ENCODE results near the gene SLC24A3.

SLC24A3 gene

GRCh38 chr20:19593762-19594161 is 381.3 kb downstream of the SLC24A3 start:
- no peak overlapping the region for H3K4me3 ChIP-seq (ENCODE audit: low read depth, low read length)
- no peak for TF ChIP-seq POLR2A (IDR thresholded peaks at IDR 0.05; ENCODE audit: extremely low read depth, insufficient read length)
- TF ChIP-seq MYC (IDR thresholded peaks at IDR 0.05; ENCODE audit: low read depth, low read length): no peak
- TF ChIP-seq, protein P1, sequence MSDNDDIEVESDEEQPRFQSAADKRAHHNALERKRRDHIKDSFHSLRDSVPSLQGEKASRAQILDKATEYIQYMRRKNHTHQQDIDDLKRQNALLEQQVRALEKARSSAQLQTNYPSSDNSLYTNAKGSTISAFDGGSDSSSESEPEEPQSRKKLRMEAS (IDR thresholded peaks at IDR 0.05; ENCODE audit: low read depth, low read length): no peak
- TF ChIP-seq CTCF (IDR thresholded peaks at IDR 0.05; ENCODE audit: low read depth, low read length): no peak
- no peak for DNase-seq (ENCODE audit: low read depth)

GRCh38 chr20:19594896-19595295 is 382.5 kb downstream of the SLC24A3 start:
- no peak for DNase-seq (ENCODE audit: low read depth)
- TF ChIP-seq MYC (IDR thresholded peaks at IDR 0.05; ENCODE audit: low read depth, low read length) (no peak), POLR2A (IDR thresholded peaks at IDR 0.05; ENCODE audit: extremely low read depth, insufficient read length) (no peak), CTCF (IDR thresholded peaks at IDR 0.05; ENCODE audit: low read depth, low read length) (no peak)
- TF ChIP-seq, protein P1 (IDR thresholded peaks at IDR 0.05; ENCODE audit: low read depth, low read length): no peak
- H3K4me3 ChIP-seq (ENCODE audit: low read depth, low read length): no peak overlapping the region

DNA sequence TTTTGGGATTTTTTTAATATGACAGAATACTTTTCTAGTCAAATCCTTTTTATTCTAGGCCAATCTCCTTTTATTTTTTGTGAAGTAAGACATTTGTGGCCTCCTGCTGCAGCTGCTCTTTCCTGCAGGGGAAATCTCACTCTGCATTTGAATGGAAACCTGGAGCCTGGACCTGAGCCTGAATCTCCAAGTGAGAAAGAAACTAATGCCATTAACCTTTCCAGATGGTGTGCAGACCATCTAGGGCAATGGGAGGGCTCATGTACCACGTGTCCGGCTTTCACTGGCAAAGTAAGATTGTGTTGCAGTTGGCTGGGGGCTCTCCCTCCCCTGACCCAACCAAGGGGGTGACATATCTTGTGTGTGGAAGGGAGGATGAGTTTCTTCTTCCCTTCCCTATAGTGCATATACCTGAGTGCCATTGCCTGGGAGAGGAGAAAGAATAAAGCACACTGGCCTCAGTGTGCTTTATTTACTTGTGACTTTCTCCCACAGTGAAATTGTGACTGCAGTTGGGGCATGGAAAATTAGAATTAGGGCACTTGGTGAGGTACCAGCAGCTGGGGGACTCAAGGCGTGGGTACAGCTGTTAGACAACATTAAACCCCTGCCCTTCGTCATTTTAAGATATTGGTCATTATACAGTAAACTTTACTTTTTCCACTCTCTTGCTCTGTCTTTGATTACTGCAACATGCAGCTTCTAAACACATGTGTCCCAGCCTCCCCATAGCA is 385.8 kb downstream of the SLC24A3 start:
- no peak overlapping the region for H3K4me3 ChIP-seq (ENCODE audit: low read depth, low read length)
- no peak for DNase-seq (ENCODE audit: low read depth)
- TF ChIP-seq, protein P1 (IDR thresholded peaks at IDR 0.05; ENCODE audit: low read depth, low read length): no peak
- TF ChIP-seq MYC (IDR thresholded peaks at IDR 0.05; ENCODE audit: low read depth, low read length) (no peak), CTCF (IDR thresholded peaks at IDR 0.05; ENCODE audit: low read depth, low read length) (no peak), POLR2A (IDR thresholded peaks at IDR 0.05; ENCODE audit: extremely low read depth, insufficient read length) (no peak)

DNA sequence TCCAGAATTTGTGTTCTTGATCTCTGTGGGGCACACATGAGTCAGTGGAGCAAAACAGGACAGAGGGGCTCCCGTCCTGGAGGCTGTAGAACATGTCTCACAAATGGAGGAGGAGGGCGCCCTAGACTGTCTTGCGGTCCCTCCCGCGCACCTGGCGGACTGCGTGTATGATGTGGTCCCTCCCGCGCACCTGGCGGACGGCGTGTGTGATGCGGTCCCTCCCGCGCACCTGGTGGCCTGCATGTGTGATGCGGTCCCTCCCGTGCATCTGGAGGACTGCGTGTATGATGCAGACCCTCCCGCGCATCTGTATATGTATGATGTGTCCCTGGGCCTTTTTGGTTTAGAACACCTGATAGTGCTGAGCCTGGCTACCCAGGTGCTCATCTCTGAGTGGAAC is 386.8 kb downstream of the SLC24A3 start:
- TF ChIP-seq, protein P1 (IDR thresholded peaks at IDR 0.05; ENCODE audit: low read depth, low read length): no peak
- TF ChIP-seq MYC (IDR thresholded peaks at IDR 0.05; ENCODE audit: low read depth, low read length) (no peak), POLR2A (IDR thresholded peaks at IDR 0.05; ENCODE audit: extremely low read depth, insufficient read length) (no peak), CTCF (IDR thresholded peaks at IDR 0.05; ENCODE audit: low read depth, low read length) (no peak)

GRCh38 chr20:19600042-19600441 is 387.6 kb downstream of the SLC24A3 start:
- no peak for DNase-seq (ENCODE audit: low read depth)
- TF ChIP-seq CTCF (IDR thresholded peaks at IDR 0.05; ENCODE audit: low read depth, low read length) (no peak), MYC (IDR thresholded peaks at IDR 0.05; ENCODE audit: low read depth, low read length) (no peak), POLR2A (IDR thresholded peaks at IDR 0.05; ENCODE audit: extremely low read depth, insufficient read length) (no peak)
- TF ChIP-seq, protein P1 (IDR thresholded peaks at IDR 0.05; ENCODE audit: low read depth, low read length): no peak
- no peak overlapping the region for H3K4me3 ChIP-seq (ENCODE audit: low read depth, low read length)

More for the DNA sequence above, 386.8 kb downstream of the SLC24A3 start:
- H3K4me3 ChIP-seq (ENCODE audit: low read depth, low read length): no peak overlapping the region
- no peak for DNase-seq (ENCODE audit: low read depth)

All from NB4 (cell line).